ENCODE data around the gene RECQL5.

Gene RECQL5

GRCh38 chr17:75621489-75621888, 45.5 kb downstream of the RECQL5 start:
- DNase-seq (ENCODE audit: low read depth): no peak
- no peak for TF ChIP-seq CTCF (conservative IDR thresholded peaks at IDR 0.05; ENCODE audit: low read depth, low read length)
- H3K4me3 ChIP-seq (ENCODE audit: low read depth, low read length): no peak overlapping the region

GRCh38 chr17:75619506-75620431, 47.2 kb downstream of the RECQL5 start:
- TF ChIP-seq CTCF (conservative IDR thresholded peaks at IDR 0.05; ENCODE audit: low read depth, low read length): peak; percentile 61
- H3K4me3 ChIP-seq (ENCODE audit: low read depth, low read length): no peak overlapping the region
- DNase-seq (ENCODE audit: low read depth): peak; percentile 54

GRCh38 chr17:75617675-75618074, 49.3 kb downstream of the RECQL5 start:
- no peak for DNase-seq (ENCODE audit: low read depth)
- H3K4me3 ChIP-seq (ENCODE audit: low read depth, low read length): no peak overlapping the region
- TF ChIP-seq CTCF (conservative IDR thresholded peaks at IDR 0.05; ENCODE audit: low read depth, low read length): no peak

- no peak for TF ChIP-seq CTCF (conservative IDR thresholded peaks at IDR 0.05; ENCODE audit: low read depth, low read length)
- no peak overlapping the region for H3K4me3 ChIP-seq (ENCODE audit: low read depth, low read length)
- DNase-seq (ENCODE audit: low read depth): no peak
Measured at GRCh38 chr17:75617218-75617617, 49.7 kb downstream of the RECQL5 start.

- H3K4me3 ChIP-seq (ENCODE audit: low read depth, low read length): no peak overlapping the region
- DNase-seq (ENCODE audit: low read depth): no peak
- TF ChIP-seq CTCF (conservative IDR thresholded peaks at IDR 0.05; ENCODE audit: low read depth, low read length): no peak
Measured at GRCh38 chr17:75616521-75617122, 50.3 kb downstream of the RECQL5 start.

GRCh38 chr17:75615301-75615700, 51.7 kb downstream of the RECQL5 start:
- H3K4me3 ChIP-seq (ENCODE audit: low read depth, low read length): no peak overlapping the region
- DNase-seq (ENCODE audit: low read depth): no peak
- TF ChIP-seq CTCF (conservative IDR thresholded peaks at IDR 0.05; ENCODE audit: low read depth, low read length): no peak
